Measurements from ENCODE around the gene ATAD2B. TPM values are rescaled to one million over a fixed set of nuclear protein-coding genes. Genes with fewer than 3 reads are reported as not detected.

ATAD2B gene
- total and polyA plus RNA-seq, 2 donors: 12.1 to 22.5 TPM

DNA sequence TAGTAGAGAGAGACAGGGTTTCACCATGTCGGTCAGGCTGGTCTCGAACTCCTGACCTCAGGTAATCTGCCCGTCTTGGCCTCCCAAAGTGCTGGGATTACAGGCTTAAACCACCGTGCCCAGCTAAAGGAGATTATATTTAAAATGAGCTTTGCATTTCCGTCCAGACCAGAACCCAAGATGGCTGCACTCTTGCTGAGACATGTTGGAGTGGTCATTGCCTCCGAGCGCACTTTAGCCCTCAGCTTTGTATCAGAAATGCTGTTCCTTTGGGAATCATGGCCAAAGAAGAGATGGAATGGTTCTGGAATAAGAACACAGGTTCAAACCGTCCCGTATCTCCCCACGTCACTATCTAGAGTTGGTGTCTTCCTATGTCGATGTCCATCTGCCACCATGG, 16.7 kb upstream of the ATAD2B start:
- no peak overlapping the region for H3K27ac ChIP-seq (ENCODE audit: low read depth in 1 of 2, low read length in 1 of 2)
- 99% methylated on average over 11 of the region's 11 CpGs for WGBS

GRCh38 chr2:23941644-23942043, 14.7 kb upstream of the ATAD2B start:
- H3K27ac ChIP-seq (ENCODE audit: low read depth in 1 of 2, low read length in 1 of 2): no peak overlapping the region
- H3K9me3 ChIP-seq (ENCODE audit: control insufficient read depth in 2 of 2, insufficient read depth in 1 of 2, low read length in 1 of 2): no peaks in the 10 kb centered on the region
- no peak for DNase-seq (ENCODE audit: low read depth in 6 of 9, low spot score in 9 of 9)
- H3K36me3 ChIP-seq (ENCODE audit: control insufficient read depth in 2 of 2, insufficient read depth in 2 of 2, low read length in 1 of 2): no peaks in the 10 kb centered on the region
- H3K4me1 ChIP-seq (ENCODE audit: control insufficient read depth in 2 of 2, insufficient read depth in 2 of 2, low read length in 2 of 2): peaks cover 2 to 7% of the 10 kb centered on the region in 2 donors
- WGBS: 97% methylated on average over 8 of the region's 8 CpGs
- H3K4me3 ChIP-seq (ENCODE audit: low read length in 2 of 2): no peak overlapping the region
- H3K27me3 ChIP-seq (ENCODE audit: control insufficient read depth in 2 of 2, insufficient read depth in 1 of 2, low read length in 1 of 2): peaks cover 0 to 8% of the 10 kb centered on the region in 2 donors

More for the DNA sequence above, 16.7 kb upstream of the ATAD2B start:
- peaks cover 2 to 7% of the 10 kb centered on the region in 2 donors for H3K4me1 ChIP-seq (ENCODE audit: control insufficient read depth in 2 of 2, insufficient read depth in 2 of 2, low read length in 2 of 2)
- DNase-seq (ENCODE audit: low read depth in 6 of 9, low spot score in 9 of 9): no peak
- no peaks in the 10 kb centered on the region for H3K9me3 ChIP-seq (ENCODE audit: control insufficient read depth in 2 of 2, insufficient read depth in 1 of 2, low read length in 1 of 2)
- H3K4me3 ChIP-seq (ENCODE audit: low read length in 2 of 2): no peak overlapping the region
- no peaks in the 10 kb centered on the region for H3K36me3 ChIP-seq (ENCODE audit: control insufficient read depth in 2 of 2, insufficient read depth in 2 of 2, low read length in 1 of 2)
- peaks cover 0 to 8% of the 10 kb centered on the region in 2 donors for H3K27me3 ChIP-seq (ENCODE audit: control insufficient read depth in 2 of 2, insufficient read depth in 1 of 2, low read length in 1 of 2)

GRCh38 chr2:23940718-23941620, 14.0 kb upstream of the ATAD2B start:
- H3K27ac ChIP-seq (ENCODE audit: low read depth in 1 of 2, low read length in 1 of 2): peak overlapping the region in 1 of 2 donors; percentile 90
- H3K9me3 ChIP-seq (ENCODE audit: control insufficient read depth in 2 of 2, insufficient read depth in 1 of 2, low read length in 1 of 2): no peaks in the 10 kb centered on the region
- H3K4me3 ChIP-seq (ENCODE audit: low read length in 2 of 2): peak overlapping the region; percentile 77 to 96
- peaks cover 2 to 7% of the 10 kb centered on the region in 2 donors for H3K4me1 ChIP-seq (ENCODE audit: control insufficient read depth in 2 of 2, insufficient read depth in 2 of 2, low read length in 2 of 2)
- WGBS: 2% methylated on average over 46 of the region's 46 CpGs
- peak in 4 of 9 donors; percentile 28 to 65 (median 42) for DNase-seq (ENCODE audit: low read depth in 6 of 9, low spot score in 9 of 9)
- no peaks in the 10 kb centered on the region for H3K36me3 ChIP-seq (ENCODE audit: control insufficient read depth in 2 of 2, insufficient read depth in 2 of 2, low read length in 1 of 2)
- H3K27me3 ChIP-seq (ENCODE audit: control insufficient read depth in 2 of 2, insufficient read depth in 1 of 2, low read length in 1 of 2): peaks cover 0 to 8% of the 10 kb centered on the region in 2 donors

GRCh38 chr2:23939987-23940717, 13.2 kb upstream of the ATAD2B start, which contains the start of gene UBXN2A:
Gene UBXN2A, plus strand, starts transcription at chr2:23940463. Its CDS starts 17,852 bp downstream, at chr2:23958315.
- DNase-seq (ENCODE audit: low read depth in 6 of 9, low spot score in 9 of 9): peak in 8 of 9 donors; percentile 62 to 91 (median 78)
- H3K4me3 ChIP-seq (ENCODE audit: low read length in 2 of 2): peak within 1 kb of the TSS; percentile 77 to 96
- H3K4me1 ChIP-seq (ENCODE audit: control insufficient read depth in 2 of 2, insufficient read depth in 2 of 2, low read length in 2 of 2): peaks cover 2 to 7% of the 10 kb centered on the region in 2 donors
- H3K9me3 ChIP-seq (ENCODE audit: control insufficient read depth in 2 of 2, insufficient read depth in 1 of 2, low read length in 1 of 2): no peaks in the 10 kb centered on the region
- peaks cover 0 to 8% of the 10 kb centered on the region in 2 donors for H3K27me3 ChIP-seq (ENCODE audit: control insufficient read depth in 2 of 2, insufficient read depth in 1 of 2, low read length in 1 of 2)
- H3K36me3 ChIP-seq (ENCODE audit: control insufficient read depth in 2 of 2, insufficient read depth in 2 of 2, low read length in 1 of 2): no peaks in the 10 kb centered on the region
- under 1% methylated on average over 77 of the region's 77 CpGs for WGBS
- H3K27ac ChIP-seq (ENCODE audit: low read depth in 1 of 2, low read length in 1 of 2): peak within 1 kb of the TSS; percentile 65 to 90

- 98% methylated on average over 1 of the region's 1 CpG for whole genome bisulfite sequencing
- DNase-seq (ENCODE audit: low read depth in 6 of 9, low spot score in 9 of 9): no peak
Measured at GRCh38 chr2:23934259-23934658, 7.3 kb upstream of the ATAD2B start.

GRCh38 chr2:23926290-23926749, 603 bp downstream of the ATAD2B start:
- H3K27me3 ChIP-seq (ENCODE audit: control insufficient read depth in 2 of 2, insufficient read depth in 1 of 2, low read length in 1 of 2): no peaks in the 10 kb centered on the region
- H3K4me3 ChIP-seq (ENCODE audit: low read length in 2 of 2): peak overlapping the region; percentile 87 to 99
- peaks cover 10 to 11% of the 10 kb centered on the region in 2 donors for H3K4me1 ChIP-seq (ENCODE audit: control insufficient read depth in 2 of 2, insufficient read depth in 2 of 2, low read length in 2 of 2)
- no peaks in the 10 kb centered on the region for H3K9me3 ChIP-seq (ENCODE audit: control insufficient read depth in 2 of 2, insufficient read depth in 1 of 2, low read length in 1 of 2)
- H3K27ac ChIP-seq (ENCODE audit: low read depth in 1 of 2, low read length in 1 of 2): peak overlapping the region; percentile 91 to 98
- peak in 2 of 9 donors; percentile 34 to 40 for DNase-seq (ENCODE audit: low read depth in 6 of 9, low spot score in 9 of 9)
- WGBS: under 1% methylated on average over 39 of the region's 39 CpGs
- peaks cover 0 to 4% of the 10 kb centered on the region in 2 donors for H3K36me3 ChIP-seq (ENCODE audit: control insufficient read depth in 2 of 2, insufficient read depth in 2 of 2, low read length in 1 of 2)

More at GRCh38 chr2:23934259-23934658, 7.3 kb upstream of the ATAD2B start:
- Histone ChIP-seq H3K27me3 (ENCODE audit: control insufficient read depth in 2 of 2, insufficient read depth in 1 of 2, low read length in 1 of 2) (peaks cover 0 to 2% of the 10 kb centered on the region in 2 donors), H3K27ac (ENCODE audit: low read depth in 1 of 2, low read length in 1 of 2) (no peak overlapping the region), H3K36me3 (ENCODE audit: control insufficient read depth in 2 of 2, insufficient read depth in 2 of 2, low read length in 1 of 2) (peaks cover 0 to 4% of the 10 kb centered on the region in 2 donors), H3K4me1 (ENCODE audit: control insufficient read depth in 2 of 2, insufficient read depth in 2 of 2, low read length in 2 of 2) (peaks cover under 1 to 3% of the 10 kb centered on the region in 2 donors), H3K4me3 (ENCODE audit: low read length in 2 of 2) (no peak overlapping the region), H3K9me3 (ENCODE audit: control insufficient read depth in 2 of 2, insufficient read depth in 1 of 2, low read length in 1 of 2) (no peaks in the 10 kb centered on the region)

DNA sequence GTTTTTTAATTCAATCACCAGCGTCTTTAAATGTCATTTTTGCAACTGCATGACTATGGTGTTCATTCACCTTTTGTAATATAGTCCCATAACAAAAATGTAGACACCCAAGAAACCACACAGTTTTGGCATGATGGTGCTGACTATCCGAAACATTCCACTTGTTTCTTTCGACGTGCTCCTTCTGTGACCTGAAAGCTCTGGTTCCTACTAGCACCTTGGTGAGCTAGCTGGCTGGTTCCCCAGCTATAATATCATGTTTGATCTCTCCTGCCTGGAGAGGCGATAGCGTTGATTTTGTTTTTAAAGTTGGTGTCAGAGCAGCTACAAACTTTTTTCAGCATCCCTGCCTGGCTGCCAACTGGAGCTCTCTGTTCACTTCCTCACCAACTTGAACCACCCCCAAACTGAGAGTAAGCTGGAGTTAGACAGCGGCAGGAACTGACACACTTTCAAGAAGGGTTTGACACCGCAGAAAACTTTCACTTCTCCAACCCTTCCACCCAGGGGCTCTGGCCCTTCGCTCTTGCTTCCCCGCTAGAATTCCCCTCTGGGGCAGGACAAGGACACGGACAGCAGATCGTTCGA, 1.1 kb downstream of the ATAD2B start:
- no peaks in the 10 kb centered on the region for H3K27me3 ChIP-seq (ENCODE audit: control insufficient read depth in 2 of 2, insufficient read depth in 1 of 2, low read length in 1 of 2)
- peak; percentile 57 to 91 (median 76) for DNase-seq (ENCODE audit: low read depth in 6 of 9, low spot score in 9 of 9)
- 2% methylated on average over 13 of the region's 13 CpGs for WGBS
- H3K36me3 ChIP-seq (ENCODE audit: control insufficient read depth in 2 of 2, insufficient read depth in 2 of 2, low read length in 1 of 2): peaks cover 0 to 1% of the 10 kb centered on the region in 2 donors
- peak overlapping the region; percentile 91 to 98 for H3K27ac ChIP-seq (ENCODE audit: low read depth in 1 of 2, low read length in 1 of 2)
- H3K4me1 ChIP-seq (ENCODE audit: control insufficient read depth in 2 of 2, insufficient read depth in 2 of 2, low read length in 2 of 2): peaks cover 10 to 11% of the 10 kb centered on the region in 2 donors
- no peaks in the 10 kb centered on the region for H3K9me3 ChIP-seq (ENCODE audit: control insufficient read depth in 2 of 2, insufficient read depth in 1 of 2, low read length in 1 of 2)
- peak overlapping the region; percentile 87 to 99 for H3K4me3 ChIP-seq (ENCODE audit: low read length in 2 of 2)

GRCh38 chr2:23924589-23925359, 2.1 kb downstream of the ATAD2B start:
- Histone ChIP-seq H3K4me3 (ENCODE audit: low read length in 2 of 2) (peak overlapping the region; percentile 87 to 99), H3K27ac (ENCODE audit: low read depth in 1 of 2, low read length in 1 of 2) (no peak overlapping the region), H3K27me3 (ENCODE audit: control insufficient read depth in 2 of 2, insufficient read depth in 1 of 2, low read length in 1 of 2) (no peaks in the 10 kb centered on the region), H3K9me3 (ENCODE audit: control insufficient read depth in 2 of 2, insufficient read depth in 1 of 2, low read length in 1 of 2) (no peaks in the 10 kb centered on the region), H3K36me3 (ENCODE audit: control insufficient read depth in 2 of 2, insufficient read depth in 2 of 2, low read length in 1 of 2) (no peaks in the 10 kb centered on the region), H3K4me1 (ENCODE audit: control insufficient read depth in 2 of 2, insufficient read depth in 2 of 2, low read length in 2 of 2) (peaks cover 10 to 11% of the 10 kb centered on the region in 2 donors)
- DNase-seq (ENCODE audit: low read depth in 6 of 9, low spot score in 9 of 9): no peak
- WGBS: 67% methylated on average over 7 of the region's 7 CpGs

Data from thymus (tissue), 11 donors.